ENCODE measurements around the gene SERGEF. TPM values are rescaled to one million over a fixed set of nuclear protein-coding genes. Genes with fewer than 3 reads are reported as not detected.

SERGEF gene
- total RNA-seq, 4 donors from 2014 or later, result 17.1 to 39.3 (median 33.1) TPM

GRCh38 chr11:17931595-17931994 lies 81.3 kb downstream of the SERGEF start:
- no peak overlapping the region for H3K4me3 ChIP-seq (ENCODE audit: low read depth, poor library complexity, severe bottlenecking)
- DNase-seq (ENCODE audit: low spot score in 2 of 2), result no peak
- 90 to 96% methylated on average over 1 of the region's 1 CpG for WGBS, 2 donors
- intact Hi-C loops (cut with DNase I; ENCODE audit: low total_unique reads), result no loop called here
- TF ChIP-seq POLR2A (IDR thresholded peaks at IDR 0.05), result no peak
- TF ChIP-seq, protein P1, sequence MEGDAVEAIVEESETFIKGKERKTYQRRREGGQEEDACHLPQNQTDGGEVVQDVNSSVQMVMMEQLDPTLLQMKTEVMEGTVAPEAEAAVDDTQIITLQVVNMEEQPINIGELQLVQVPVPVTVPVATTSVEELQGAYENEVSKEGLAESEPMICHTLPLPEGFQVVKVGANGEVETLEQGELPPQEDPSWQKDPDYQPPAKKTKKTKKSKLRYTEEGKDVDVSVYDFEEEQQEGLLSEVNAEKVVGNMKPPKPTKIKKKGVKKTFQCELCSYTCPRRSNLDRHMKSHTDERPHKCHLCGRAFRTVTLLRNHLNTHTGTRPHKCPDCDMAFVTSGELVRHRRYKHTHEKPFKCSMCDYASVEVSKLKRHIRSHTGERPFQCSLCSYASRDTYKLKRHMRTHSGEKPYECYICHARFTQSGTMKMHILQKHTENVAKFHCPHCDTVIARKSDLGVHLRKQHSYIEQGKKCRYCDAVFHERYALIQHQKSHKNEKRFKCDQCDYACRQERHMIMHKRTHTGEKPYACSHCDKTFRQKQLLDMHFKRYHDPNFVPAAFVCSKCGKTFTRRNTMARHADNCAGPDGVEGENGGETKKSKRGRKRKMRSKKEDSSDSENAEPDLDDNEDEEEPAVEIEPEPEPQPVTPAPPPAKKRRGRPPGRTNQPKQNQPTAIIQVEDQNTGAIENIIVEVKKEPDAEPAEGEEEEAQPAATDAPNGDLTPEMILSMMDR (IDR thresholded peaks at IDR 0.05), result no peak

DNA sequence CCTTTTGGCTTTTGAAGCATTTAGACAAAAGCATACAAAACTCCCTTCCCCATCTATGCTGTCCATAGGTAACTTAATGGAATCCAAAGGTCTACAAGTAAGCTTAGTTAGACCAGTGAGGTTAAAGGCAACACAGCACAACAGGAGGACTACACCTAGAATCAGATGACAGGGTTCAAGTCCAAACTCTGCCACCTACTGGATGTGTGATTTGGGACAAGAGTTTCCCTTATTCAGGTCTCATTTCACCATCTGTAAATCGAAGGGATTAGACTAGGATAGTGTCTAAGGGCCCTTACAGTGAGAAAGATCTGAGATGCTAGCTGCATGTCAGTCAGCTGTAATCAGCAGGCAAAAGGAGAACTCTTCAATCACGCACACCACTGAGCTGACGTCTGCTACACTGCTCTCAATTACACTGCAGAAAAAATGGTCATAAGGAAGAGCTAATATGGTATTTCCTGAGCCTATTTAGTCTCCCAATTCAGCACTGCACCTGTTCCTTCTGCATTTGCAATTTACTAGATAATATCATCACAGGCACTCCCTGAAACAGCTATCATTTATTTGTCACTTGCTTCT lies 82.2 kb downstream of the SERGEF start:
- intact Hi-C loops (cut with DNase I; ENCODE audit: low total_unique reads), result no loop called here
- WGBS, 2 donors, result 94 to 99% methylated on average over 3 of the region's 3 CpGs
- TF ChIP-seq POLR2A (IDR thresholded peaks at IDR 0.05), result no peak
- TF ChIP-seq, protein P1 (IDR thresholded peaks at IDR 0.05), result no peak
- no peak overlapping the region for H3K4me3 ChIP-seq (ENCODE audit: low read depth, poor library complexity, severe bottlenecking)
- no peak for DNase-seq (ENCODE audit: low spot score in 2 of 2)

GRCh38 chr11:17929171-17929570 lies 83.7 kb downstream of the SERGEF start:
- no peak overlapping the region for H3K4me3 ChIP-seq (ENCODE audit: low read depth, poor library complexity, severe bottlenecking)
- intact Hi-C loops (cut with DNase I; ENCODE audit: low total_unique reads), result no loop called here
- DNase-seq (ENCODE audit: low spot score in 2 of 2), result no peak
- no peak for TF ChIP-seq POLR2A (IDR thresholded peaks at IDR 0.05)
- TF ChIP-seq, protein P1 (IDR thresholded peaks at IDR 0.05), result no peak
- 82 to 85% methylated on average over 3 of the region's 3 CpGs for WGBS, 2 donors

GRCh38 chr11:17927681-17928343 lies 85.0 kb downstream of the SERGEF start:
- no peak for DNase-seq (ENCODE audit: low spot score in 2 of 2)
- 51 to 57% methylated on average over 3 of the region's 3 CpGs for WGBS, 2 donors
- TF ChIP-seq, protein P1 (IDR thresholded peaks at IDR 0.05), result no peak
- no peak for TF ChIP-seq POLR2A (IDR thresholded peaks at IDR 0.05)
- intact Hi-C loops (cut with DNase I; ENCODE audit: low total_unique reads), result no loop called here
- no peak overlapping the region for H3K4me3 ChIP-seq (ENCODE audit: low read depth, poor library complexity, severe bottlenecking)

DNA sequence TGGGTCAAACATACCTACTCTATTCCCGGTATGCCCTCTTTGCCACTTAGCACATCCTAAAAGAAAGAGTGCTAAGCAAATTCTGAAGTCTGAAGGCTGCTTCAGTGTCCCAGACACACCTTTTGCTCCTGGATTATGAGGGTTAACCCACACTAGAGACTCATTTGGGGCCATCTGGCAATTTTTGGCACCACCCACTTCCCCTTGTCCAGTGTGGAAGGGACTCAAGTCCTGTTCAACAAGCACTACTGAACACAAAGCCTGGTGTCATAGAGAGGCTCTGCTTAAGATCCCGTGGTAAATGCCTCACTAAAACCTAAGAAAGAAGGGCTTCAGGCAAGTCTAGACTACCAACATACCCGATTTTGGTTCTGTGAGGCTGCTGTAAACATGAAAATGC lies 85.8 kb downstream of the SERGEF start:
- TF ChIP-seq POLR2A (IDR thresholded peaks at IDR 0.05), result no peak
- TF ChIP-seq, protein P1 (IDR thresholded peaks at IDR 0.05), result no peak
- intact Hi-C loops (cut with DNase I; ENCODE audit: low total_unique reads), result no loop called here

More for the DNA sequence above, 85.8 kb downstream of the SERGEF start:
- no peak for DNase-seq (ENCODE audit: low spot score in 2 of 2)
- WGBS, 2 donors, result 71 to 87% methylated on average over 3 of the region's 3 CpGs
- no peak overlapping the region for H3K4me3 ChIP-seq (ENCODE audit: low read depth, poor library complexity, severe bottlenecking)
